Nephron progenitor cell (in vitro differentiated cells): ENCODE measurements around the gene SBNO2.

Experiments
- DNase-seq: peaks from one replicate; pipeline ENCODE4 v3.0.0; 2021
- H3K27ac Mint-ChIP-seq: 2 replicates; pipeline ENCODE4 v1.8.0; 2021; ENCODE audit warnings: mild to moderate bottlenecking, moderate library complexity, mixed read lengths
- H3K27me3 Mint-ChIP-seq: 2 replicates; pipeline ENCODE4 v1.8.0; 2021; ENCODE audit warnings: mild to moderate bottlenecking, low read depth, mixed read lengths; ENCODE audit not compliant: poor library complexity
- H3K36me3 Mint-ChIP-seq: 2 replicates; pipeline ENCODE4 v1.8.0; 2021; ENCODE audit warnings: low read depth, mixed read lengths
- H3K4me1 Mint-ChIP-seq: 2 replicates; pipeline ENCODE4 v1.8.0; 2021; ENCODE audit warnings: mixed read lengths
- H3K4me3 Mint-ChIP-seq: 2 replicates; pipeline ENCODE4 v1.8.0; 2021; ENCODE audit warnings: mild to moderate bottlenecking, moderate library complexity, mixed read lengths
- H3K9me3 Mint-ChIP-seq: 2 replicates; pipeline ENCODE4 v1.8.0; 2021; ENCODE audit warnings: mild to moderate bottlenecking, moderate library complexity, mixed read lengths
- CTCF ChIP-seq: fragments of 200-600 bp; sonication (generic); IDR thresholded peaks from 2 replicates; pipeline ENCODE4 v1.5.0; 2021; ENCODE audit warnings: antibody characterized with exemption

Gene SBNO2

GRCh38 chr19:1128106-1128505, 46.0 kb downstream of the SBNO2 start:
- DNase-seq = no peak
- peaks cover 4% of the 10 kb centered on the region for H3K36me3 Mint-ChIP-seq
- H3K27ac Mint-ChIP-seq = no peak overlapping the region
- H3K4me1 Mint-ChIP-seq = peaks cover 10% of the 10 kb centered on the region
- no peak for TF ChIP-seq CTCF
- no peaks in the 10 kb centered on the region for H3K27me3 Mint-ChIP-seq
- no peaks in the 10 kb centered on the region for H3K9me3 Mint-ChIP-seq
- H3K4me3 Mint-ChIP-seq = no peak overlapping the region

GRCh38 chr19:1126984-1127760, 46.9 kb downstream of the SBNO2 start:
- H3K36me3 Mint-ChIP-seq = peaks cover 8% of the 10 kb centered on the region
- no peak for TF ChIP-seq CTCF
- peaks cover 14% of the 10 kb centered on the region for H3K4me1 Mint-ChIP-seq
- no peak overlapping the region for H3K4me3 Mint-ChIP-seq
- H3K27ac Mint-ChIP-seq = no peak overlapping the region
- H3K27me3 Mint-ChIP-seq = no peaks in the 10 kb centered on the region
- H3K9me3 Mint-ChIP-seq = no peaks in the 10 kb centered on the region
- no peak for DNase-seq

- H3K27ac Mint-ChIP-seq = peak overlapping the region; percentile 36
- H3K27me3 Mint-ChIP-seq = no peaks in the 10 kb centered on the region
- H3K4me1 Mint-ChIP-seq = peaks cover 8% of the 10 kb centered on the region
- H3K9me3 Mint-ChIP-seq = no peaks in the 10 kb centered on the region
- H3K4me3 Mint-ChIP-seq = no peak overlapping the region
- no peak for DNase-seq
- no peak for TF ChIP-seq CTCF
- H3K36me3 Mint-ChIP-seq = peaks cover 16% of the 10 kb centered on the region
Measured at GRCh38 chr19:1125601-1126467, 48.2 kb downstream of the SBNO2 start.

GRCh38 chr19:1123885-1124677, 50.0 kb downstream of the SBNO2 start:
- H3K27me3 Mint-ChIP-seq = no peaks in the 10 kb centered on the region
- TF ChIP-seq CTCF = no peak
- peaks cover 8% of the 10 kb centered on the region for H3K4me1 Mint-ChIP-seq
- DNase-seq = no peak
- H3K27ac Mint-ChIP-seq = no peak overlapping the region
- H3K36me3 Mint-ChIP-seq = peaks cover 16% of the 10 kb centered on the region
- no peaks in the 10 kb centered on the region for H3K9me3 Mint-ChIP-seq
- no peak overlapping the region for H3K4me3 Mint-ChIP-seq

- TF ChIP-seq CTCF = no peak
- no peak for DNase-seq
- Mint-ChIP-seq H3K4me3 (no peak overlapping the region), H3K36me3 (peaks cover 22% of the 10 kb centered on the region), H3K4me1 (peaks cover 8% of the 10 kb centered on the region), H3K27me3 (no peaks in the 10 kb centered on the region), H3K9me3 (no peaks in the 10 kb centered on the region), H3K27ac (no peak overlapping the region)
Measured at GRCh38 chr19:1123381-1123780, 50.7 kb downstream of the SBNO2 start.
